Measurements from ENCODE around the gene PGM1. TPM values are rescaled to one million over a fixed set of nuclear protein-coding genes. Genes with fewer than 3 reads are reported as not detected.

Gene PGM1
- total RNA-seq, 1 donor from 2014 or later = 3.6 TPM

- DNase-seq = no peak
- Mint-ChIP-seq H3K9me3 (ENCODE audit: unreplicated experiment) (peaks cover 4% of the 10 kb centered on the region), H3K4me3 (ENCODE audit: unreplicated experiment) (no peak overlapping the region), H3K4me1 (ENCODE audit: low read depth, unreplicated experiment) (peaks cover 4% of the 10 kb centered on the region), H3K27ac (ENCODE audit: unreplicated experiment) (peak overlapping the region; percentile 38), H3K27me3 (ENCODE audit: unreplicated experiment) (peaks cover 2% of the 10 kb centered on the region), H3K36me3 (ENCODE audit: unreplicated experiment) (no peaks in the 10 kb centered on the region)
- TF ChIP-seq CTCF (IDR thresholded peaks at IDR 0.05; ENCODE audit: partially characterized antibody, unreplicated experiment) = peak; percentile 74
These were observed 98.7 kb downstream of the PGM1 start for GRCh38 chr1:63691701-63692425.

- H3K4me3 Mint-ChIP-seq (ENCODE audit: unreplicated experiment) = no peak overlapping the region
- peaks cover 4% of the 10 kb centered on the region for H3K9me3 Mint-ChIP-seq (ENCODE audit: unreplicated experiment)
- H3K27ac Mint-ChIP-seq (ENCODE audit: unreplicated experiment) = no peak overlapping the region
- peaks cover 4% of the 10 kb centered on the region for H3K4me1 Mint-ChIP-seq (ENCODE audit: low read depth, unreplicated experiment)
- no peaks in the 10 kb centered on the region for H3K36me3 Mint-ChIP-seq (ENCODE audit: unreplicated experiment)
- no peak for DNase-seq
- peaks cover 2% of the 10 kb centered on the region for H3K27me3 Mint-ChIP-seq (ENCODE audit: unreplicated experiment)
- no peak for TF ChIP-seq CTCF (IDR thresholded peaks at IDR 0.05; ENCODE audit: partially characterized antibody, unreplicated experiment)
These were observed 100.8 kb downstream of the PGM1 start for GRCh38 chr1:63693944-63694571.

- peaks cover 5% of the 10 kb centered on the region for H3K27me3 Mint-ChIP-seq (ENCODE audit: unreplicated experiment)
- no peaks in the 10 kb centered on the region for H3K36me3 Mint-ChIP-seq (ENCODE audit: unreplicated experiment)
- no peak overlapping the region for H3K4me3 Mint-ChIP-seq (ENCODE audit: unreplicated experiment)
- H3K9me3 Mint-ChIP-seq (ENCODE audit: unreplicated experiment) = peaks cover 5% of the 10 kb centered on the region
- H3K27ac Mint-ChIP-seq (ENCODE audit: unreplicated experiment) = no peak overlapping the region
- H3K4me1 Mint-ChIP-seq (ENCODE audit: low read depth, unreplicated experiment) = peaks cover 10% of the 10 kb centered on the region
- TF ChIP-seq CTCF (IDR thresholded peaks at IDR 0.05; ENCODE audit: partially characterized antibody, unreplicated experiment) = no peak
- no peak for DNase-seq
These were observed 105.0 kb downstream of the PGM1 start for GRCh38 chr1:63698001-63698838.

- no peak for TF ChIP-seq CTCF (IDR thresholded peaks at IDR 0.05; ENCODE audit: partially characterized antibody, unreplicated experiment)
- Mint-ChIP-seq H3K27me3 (ENCODE audit: unreplicated experiment) (peaks cover 4% of the 10 kb centered on the region), H3K36me3 (ENCODE audit: unreplicated experiment) (no peaks in the 10 kb centered on the region), H3K9me3 (ENCODE audit: unreplicated experiment) (peaks cover 9% of the 10 kb centered on the region), H3K27ac (ENCODE audit: unreplicated experiment) (no peak overlapping the region), H3K4me3 (ENCODE audit: unreplicated experiment) (no peak overlapping the region), H3K4me1 (ENCODE audit: low read depth, unreplicated experiment) (peaks cover 23% of the 10 kb centered on the region)
- DNase-seq = no peak
These were observed 108.0 kb downstream of the PGM1 start for GRCh38 chr1:63701187-63701586.

All from glutamatergic neuron (in vitro differentiated cells).